Ovary (tissue), 3 donors: Measurements from ENCODE around the gene ADGRA1.

Source experiments
- POLR2A ChIP-seq: fragments of 450-650 bp; IDR thresholded peaks from one replicate; pipeline ENCODE4 v1.6.1; 2017; ENCODE audit warnings: antibody characterized with exemption, mild to moderate bottlenecking, moderate library complexity
- TF ChIP-seq, protein P1 (sequence below), 3 donors: fragments of 450-650 bp in 2 of 3; fragments of 200-600 bp in 1 of 3; IDR thresholded peaks; one replicate each; pipeline versions ENCODE4 v1.5.1 to v1.8.0; 2016 to 2022; ENCODE audit warnings: antibody characterized with exemption in 3 of 3, mild to moderate bottlenecking in 1 of 3
- donor health status: DM: no; HTN: no; CAD: no.

DNA sequence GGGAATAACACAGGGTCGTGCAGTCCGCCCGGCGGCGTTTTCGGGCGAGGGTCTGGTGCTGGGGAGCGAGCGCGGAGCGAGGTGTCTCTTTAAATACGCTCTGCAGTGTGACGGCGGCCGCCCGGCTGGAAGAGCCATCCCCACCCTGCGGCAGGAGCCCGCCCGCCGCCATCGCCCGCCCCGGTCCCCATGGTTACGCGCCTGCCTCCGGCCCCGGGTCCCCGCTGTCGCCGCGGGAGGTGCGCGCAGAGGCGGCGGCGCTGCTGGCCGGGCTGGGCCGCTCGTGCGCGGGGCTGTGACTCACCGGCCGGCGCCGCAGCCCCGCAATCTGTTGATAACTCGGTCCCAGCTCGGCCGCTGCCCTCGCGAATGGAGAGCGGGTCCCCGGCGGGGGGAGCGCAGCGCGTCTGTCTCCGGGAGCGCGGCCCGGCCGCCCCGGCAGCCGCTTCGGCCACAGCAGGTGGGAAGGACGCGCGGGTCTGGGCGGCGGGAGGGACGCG, at the start of gene ADGRA1:
- TF ChIP-seq, protein P1, sequence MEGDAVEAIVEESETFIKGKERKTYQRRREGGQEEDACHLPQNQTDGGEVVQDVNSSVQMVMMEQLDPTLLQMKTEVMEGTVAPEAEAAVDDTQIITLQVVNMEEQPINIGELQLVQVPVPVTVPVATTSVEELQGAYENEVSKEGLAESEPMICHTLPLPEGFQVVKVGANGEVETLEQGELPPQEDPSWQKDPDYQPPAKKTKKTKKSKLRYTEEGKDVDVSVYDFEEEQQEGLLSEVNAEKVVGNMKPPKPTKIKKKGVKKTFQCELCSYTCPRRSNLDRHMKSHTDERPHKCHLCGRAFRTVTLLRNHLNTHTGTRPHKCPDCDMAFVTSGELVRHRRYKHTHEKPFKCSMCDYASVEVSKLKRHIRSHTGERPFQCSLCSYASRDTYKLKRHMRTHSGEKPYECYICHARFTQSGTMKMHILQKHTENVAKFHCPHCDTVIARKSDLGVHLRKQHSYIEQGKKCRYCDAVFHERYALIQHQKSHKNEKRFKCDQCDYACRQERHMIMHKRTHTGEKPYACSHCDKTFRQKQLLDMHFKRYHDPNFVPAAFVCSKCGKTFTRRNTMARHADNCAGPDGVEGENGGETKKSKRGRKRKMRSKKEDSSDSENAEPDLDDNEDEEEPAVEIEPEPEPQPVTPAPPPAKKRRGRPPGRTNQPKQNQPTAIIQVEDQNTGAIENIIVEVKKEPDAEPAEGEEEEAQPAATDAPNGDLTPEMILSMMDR (IDR thresholded peaks at IDR 0.05), result no peak
- no peak for TF ChIP-seq POLR2A
